HFF-Myc (cell line): ENCODE data around the gene OSBPL9.

Source experiments
- DNase-seq: peaks from one replicate; pipeline ENCODE4 v3.0.0-alpha.2; 2011; ENCODE audit warnings: low read depth; ENCODE audit errors: extremely low read depth
- H3K4me3 ChIP-seq: replicated peaks from 2 replicates; pipeline ENCODE4 v1.5.1; 2011; ENCODE audit warnings: low read depth, mild to moderate bottlenecking, control low read depth, low read length
- TF ChIP-seq, protein P1 (sequence below): IDR thresholded peaks from 2 replicates; pipeline ENCODE4 v1.5.1; 2012; ENCODE audit warnings: mild to moderate bottlenecking, low read depth, low read length, control low read depth; ENCODE audit errors: missing control alignments

The OSBPL9 gene

DNA sequence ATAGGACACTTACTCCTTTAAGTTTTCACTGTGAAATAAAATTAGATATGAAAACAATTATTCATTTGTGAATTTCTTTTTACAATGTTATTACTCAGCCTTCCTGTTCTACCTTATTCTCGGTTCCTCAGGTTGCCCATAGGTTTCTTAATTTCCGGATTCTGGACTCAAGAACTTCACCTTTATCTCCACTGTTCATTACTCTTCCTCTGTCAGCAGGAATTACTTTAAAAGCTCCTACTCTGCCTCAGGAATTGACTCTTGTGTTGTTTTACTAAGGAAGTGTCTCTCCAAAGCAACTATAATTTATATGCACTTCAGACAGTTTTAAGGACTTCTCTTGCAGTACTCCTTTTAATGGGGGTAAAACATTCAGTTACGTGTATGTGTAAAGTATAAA, 123.8 kb downstream of the OSBPL9 start:
- no peak for DNase-seq
- H3K4me3 ChIP-seq: no peak overlapping the region
- TF ChIP-seq, protein P1, sequence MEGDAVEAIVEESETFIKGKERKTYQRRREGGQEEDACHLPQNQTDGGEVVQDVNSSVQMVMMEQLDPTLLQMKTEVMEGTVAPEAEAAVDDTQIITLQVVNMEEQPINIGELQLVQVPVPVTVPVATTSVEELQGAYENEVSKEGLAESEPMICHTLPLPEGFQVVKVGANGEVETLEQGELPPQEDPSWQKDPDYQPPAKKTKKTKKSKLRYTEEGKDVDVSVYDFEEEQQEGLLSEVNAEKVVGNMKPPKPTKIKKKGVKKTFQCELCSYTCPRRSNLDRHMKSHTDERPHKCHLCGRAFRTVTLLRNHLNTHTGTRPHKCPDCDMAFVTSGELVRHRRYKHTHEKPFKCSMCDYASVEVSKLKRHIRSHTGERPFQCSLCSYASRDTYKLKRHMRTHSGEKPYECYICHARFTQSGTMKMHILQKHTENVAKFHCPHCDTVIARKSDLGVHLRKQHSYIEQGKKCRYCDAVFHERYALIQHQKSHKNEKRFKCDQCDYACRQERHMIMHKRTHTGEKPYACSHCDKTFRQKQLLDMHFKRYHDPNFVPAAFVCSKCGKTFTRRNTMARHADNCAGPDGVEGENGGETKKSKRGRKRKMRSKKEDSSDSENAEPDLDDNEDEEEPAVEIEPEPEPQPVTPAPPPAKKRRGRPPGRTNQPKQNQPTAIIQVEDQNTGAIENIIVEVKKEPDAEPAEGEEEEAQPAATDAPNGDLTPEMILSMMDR: no peak

- TF ChIP-seq, protein P1: no peak
- no peak for DNase-seq
- H3K4me3 ChIP-seq: no peak overlapping the region
These were observed 124.3 kb downstream of the OSBPL9 start for GRCh38 chr1:51741121-51741681.

- no peak for DNase-seq
- TF ChIP-seq, protein P1: no peak
- H3K4me3 ChIP-seq: no peak overlapping the region
These were observed 127.8 kb downstream of the OSBPL9 start for GRCh38 chr1:51744506-51745303.

- TF ChIP-seq, protein P1: no peak
- no peak overlapping the region for H3K4me3 ChIP-seq
- no peak for DNase-seq
These were observed 128.3 kb downstream of the OSBPL9 start for GRCh38 chr1:51745304-51745570.

- H3K4me3 ChIP-seq: no peak overlapping the region
- TF ChIP-seq, protein P1: no peak
- DNase-seq: no peak
These were observed 132.3 kb downstream of the OSBPL9 start for GRCh38 chr1:51749151-51749550.

- no peak overlapping the region for H3K4me3 ChIP-seq
- DNase-seq: no peak
- TF ChIP-seq, protein P1: no peak
These were observed 133.3 kb downstream of the OSBPL9 start for GRCh38 chr1:51750218-51750617.
